Smooth muscle cell (in vitro differentiated cells): Measurements from ENCODE around the gene MUC21. TPM values are rescaled to one million over a fixed set of nuclear protein-coding genes. Genes with fewer than 3 reads are reported as not detected.

Source experiments
- DNase-seq: peaks from one replicate; lab custom pipeline; 2025; ENCODE audit not compliant: unreplicated experiment; lab: John Stamatoyannopoulos, UW
- H2AFZ ChIP-seq: fragments of 200-600 bp; sonication (generic); 2 replicates; pipeline ENCODE4 v1.6.0; 2016; ENCODE audit warnings: antibody characterized with exemption, low read depth, mild to moderate bottlenecking
- H3F3A ChIP-seq: fragments of 200-600 bp; sonication (generic); 2 replicates; pipeline ENCODE4 v1.6.0; 2017; ENCODE audit warnings: antibody characterized with exemption, low read depth
- H3K27ac ChIP-seq: fragments of 200-600 bp; sonication (generic); 2 replicates; pipeline ENCODE4 v1.5.1; 2016; ENCODE audit warnings: low read depth, mild to moderate bottlenecking
- H3K27me3 ChIP-seq: fragments of 200-600 bp; sonication (generic); 2 replicates; pipeline ENCODE4 v1.6.1; 2016; ENCODE audit warnings: low read depth, mild to moderate bottlenecking
- H3K36me3 ChIP-seq: fragments of 200-600 bp; sonication (generic); 2 replicates; pipeline ENCODE4 v1.5.1; 2016; ENCODE audit warnings: low read depth
- H3K4me1 ChIP-seq: fragments of 200-600 bp; sonication (generic); 2 replicates; pipeline ENCODE4 v1.5.1; 2016; ENCODE audit warnings: low read depth
- H3K4me2 ChIP-seq: fragments of 200-600 bp; sonication (generic); 2 replicates; pipeline ENCODE4 v1.6.0; 2016; ENCODE audit warnings: mild to moderate bottlenecking
- H3K4me3 ChIP-seq: fragments of 200-600 bp; sonication (generic); 2 replicates; pipeline ENCODE4 v1.5.1; 2016; ENCODE audit warnings: mild to moderate bottlenecking
- H3K79me2 ChIP-seq: fragments of 200-600 bp; sonication (generic); 2 replicates; pipeline ENCODE4 v1.6.0; 2016; ENCODE audit warnings: low read depth, mild to moderate bottlenecking
- H3K9ac ChIP-seq: fragments of 200-600 bp; sonication (generic); 2 replicates; pipeline ENCODE4 v1.6.0; 2016; ENCODE audit warnings: low read depth
- H3K9me3 ChIP-seq: fragments of 200-600 bp; sonication (generic); replicated peaks from 2 replicates; pipeline ENCODE4 v1.5.1; 2016; ENCODE audit warnings: low read depth
- H4K20me1 ChIP-seq: fragments of 200-600 bp; sonication (generic); 2 replicates; pipeline ENCODE4 v1.6.0; 2016; ENCODE audit warnings: low read depth
- CTCF ChIP-seq: fragments of 200-600 bp; sonication (generic); IDR thresholded peaks from 2 replicates; pipeline ENCODE4 v1.5.1; 2017; ENCODE audit warnings: borderline replicate concordance, mild to moderate bottlenecking, antibody characterized with exemption; ENCODE audit not compliant: insufficient read depth, poor library complexity, severe bottlenecking
- WGBS: methylation state at CpG from one replicate; pipeline ENCODE4 v1.1.7; 2016; ENCODE audit warnings: low lambda C conversion rate; 5-methylcytosine and 5-hydroxymethylcytosine counted together
- polyA plus RNA-seq: library from polyadenylated mRNA; unstranded; fragments of >200 nt; fragmentation: Nextera tagmentation; extraction: Ambion mirVana; gene quantifications from 2 replicates; pipeline ENCODE4 v1.2.1, GENCODE V29; 2016
- total RNA-seq: library from RNA; depleted of rRNA; stranded (reverse); fragments of >200 nt; gene quantifications from 2 replicates; pipeline ENCODE4 v1.2.3, GENCODE V29; 2014

The MUC21 gene
- total and polyA plus RNA-seq, 2 experiments from 2014 or later, result not detected

DNA sequence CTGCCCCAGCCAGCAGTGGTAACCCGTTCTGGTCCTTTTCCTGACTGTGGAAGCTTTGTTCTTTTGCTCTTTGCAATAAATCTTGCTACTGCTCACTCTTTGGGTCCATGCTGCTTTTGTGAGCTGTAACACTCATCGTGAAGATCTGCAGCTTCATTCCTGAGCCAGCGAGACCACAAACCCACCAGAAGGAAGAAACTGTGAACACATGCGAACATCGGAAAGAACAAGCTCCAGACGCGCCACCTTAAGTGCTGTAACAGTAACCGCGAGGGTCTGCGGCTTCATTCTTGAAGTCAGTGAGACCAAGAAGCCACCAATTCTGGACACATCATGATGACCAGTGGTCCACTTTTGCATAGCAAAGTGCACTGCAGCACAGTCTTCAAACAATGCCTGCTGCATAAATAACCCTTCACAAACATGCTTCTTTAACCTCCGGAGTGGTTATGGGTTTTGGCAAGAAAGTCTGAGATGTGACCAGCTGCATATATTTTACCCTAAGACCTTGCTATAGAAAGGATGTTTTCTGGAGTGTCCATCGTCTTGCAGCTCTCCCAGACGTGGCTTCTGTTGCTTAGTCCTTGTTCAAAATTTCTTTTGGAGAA, 17.9 kb downstream of the MUC21 start:
- Histone ChIP-seq H3K4me1 (no peaks in the 10 kb centered on the region), H3K9ac (no peak overlapping the region), H3F3A (no peaks in the 10 kb centered on the region), H3K36me3 (no peaks in the 10 kb centered on the region), H3K4me3 (no peak overlapping the region), H3K4me2 (no peak overlapping the region), H3K27ac (no peak overlapping the region), H4K20me1 (no peaks in the 10 kb centered on the region), H3K9me3 (no peaks in the 10 kb centered on the region), H3K27me3 (no peaks in the 10 kb centered on the region), H2AFZ (no peak overlapping the region), H3K79me2 (no peaks in the 10 kb centered on the region)
- no peak for TF ChIP-seq CTCF
- 76% methylated on average over 13 of the region's 13 CpGs for WGBS
- no peak for DNase-seq

DNA sequence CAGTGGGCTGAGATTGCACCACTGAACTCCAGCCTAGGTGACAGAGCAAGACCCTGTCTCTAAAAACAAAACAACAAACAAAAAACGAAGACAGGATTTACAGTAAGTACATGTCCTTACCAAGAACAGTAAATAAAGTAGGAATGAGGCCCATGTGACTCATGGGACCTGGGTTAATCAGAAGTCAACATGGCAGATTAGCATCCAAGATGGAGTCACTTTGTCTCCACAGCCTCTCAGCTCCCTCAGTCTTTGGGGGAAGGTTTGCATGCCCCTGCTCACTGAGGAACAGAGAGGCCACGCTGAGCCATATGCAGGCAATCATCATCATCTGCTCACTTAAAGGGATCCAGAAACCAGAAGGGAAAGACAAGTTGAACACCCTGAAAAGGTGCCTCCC, 19.0 kb downstream of the MUC21 start:
- no peak overlapping the region for H2AFZ ChIP-seq
- H3F3A ChIP-seq, result peaks cover 4% of the 10 kb centered on the region
- no peak for DNase-seq

GRCh38 chr6:31004794-31005193, 21.3 kb downstream of the MUC21 start:
- 87% methylated on average over 4 of the region's 4 CpGs for WGBS

More for the DNA sequence above, 19.0 kb downstream of the MUC21 start:
- H3K27me3 ChIP-seq, result no peaks in the 10 kb centered on the region
- no peak overlapping the region for H3K4me3 ChIP-seq
- H3K4me2 ChIP-seq, result no peak overlapping the region
- no peaks in the 10 kb centered on the region for H4K20me1 ChIP-seq
- 51% methylated on average over 2 of the region's 2 CpGs for WGBS
- no peak for TF ChIP-seq CTCF
- no peak overlapping the region for H3K27ac ChIP-seq
- no peaks in the 10 kb centered on the region for H3K4me1 ChIP-seq
- no peaks in the 10 kb centered on the region for H3K79me2 ChIP-seq
- H3K9me3 ChIP-seq, result no peaks in the 10 kb centered on the region
- H3K9ac ChIP-seq, result no peak overlapping the region
- no peaks in the 10 kb centered on the region for H3K36me3 ChIP-seq

More at GRCh38 chr6:31004794-31005193, 21.3 kb downstream of the MUC21 start:
- no peak for DNase-seq
- no peaks in the 10 kb centered on the region for H3K27me3 ChIP-seq
- TF ChIP-seq CTCF, result no peak
- no peak overlapping the region for H3K4me2 ChIP-seq
- no peak overlapping the region for H3K4me3 ChIP-seq
- H3K9ac ChIP-seq, result no peak overlapping the region
- H3K27ac ChIP-seq, result no peak overlapping the region
- H3F3A ChIP-seq, result peaks cover 9% of the 10 kb centered on the region
- H3K4me1 ChIP-seq, result no peaks in the 10 kb centered on the region
- no peaks in the 10 kb centered on the region for H3K79me2 ChIP-seq
- no peaks in the 10 kb centered on the region for H4K20me1 ChIP-seq
- H3K9me3 ChIP-seq, result no peaks in the 10 kb centered on the region
- no peaks in the 10 kb centered on the region for H3K36me3 ChIP-seq
- H2AFZ ChIP-seq, result no peak overlapping the region
